Activated CD4-positive, alpha-beta T cell treated with anti-CD3 and anti-CD28 coated beads, Interleukin-2, amount 10 ng/mL, durations not matched to agents 24 days and 14 days (primary cell): ENCODE measurements around the gene WDR13. TPM values are rescaled to one million over a fixed set of nuclear protein-coding genes. Genes with fewer than 3 reads are reported as not detected.
"Not testable (repeated sequence)": the region's sequence is repeated elsewhere in the genome, so short reads cannot be mapped to it uniquely, and the experiment has no call there.

Experiments used
- DNase-seq: peaks from one replicate; pipeline ENCODE4 v3.0.0; 2022
- H3K27ac Mint-ChIP-seq: one replicate; pipeline ENCODE4 v1.8.0; 2022; ENCODE audit warnings: mild to moderate bottlenecking, mixed read lengths
- H3K27me3 Mint-ChIP-seq: one replicate; pipeline ENCODE4 v1.8.0; 2022; ENCODE audit warnings: mixed read lengths
- H3K36me3 Mint-ChIP-seq: one replicate; pipeline ENCODE4 v1.8.0; 2022; ENCODE audit warnings: low read depth, mild to moderate bottlenecking, mixed read lengths
- H3K4me1 Mint-ChIP-seq: one replicate; pipeline ENCODE4 v1.8.0; 2021; ENCODE audit warnings: mixed read lengths
- H3K4me3 Mint-ChIP-seq: one replicate; pipeline ENCODE4 v1.8.0; 2022; ENCODE audit warnings: mild to moderate bottlenecking, moderate library complexity, mixed read lengths
- H3K9me3 Mint-ChIP-seq: one replicate; pipeline ENCODE4 v1.8.0; 2021; ENCODE audit warnings: mixed read lengths
- intact Hi-C: fragments of 100-400 bp; cut with micrococcal nuclease; formaldehyde crosslinking; loops from one replicate; pipeline ENCODE4 v1.15.1; 2023
- total RNA-seq: library from RNA; stranded (reverse); gene quantifications from 2 replicates; pipeline ENCODE4 v1.2.3, GENCODE V29; 2022

WDR13 gene
- total RNA-seq = 43.8 and 44.9 TPM in 2 replicates

DNA sequence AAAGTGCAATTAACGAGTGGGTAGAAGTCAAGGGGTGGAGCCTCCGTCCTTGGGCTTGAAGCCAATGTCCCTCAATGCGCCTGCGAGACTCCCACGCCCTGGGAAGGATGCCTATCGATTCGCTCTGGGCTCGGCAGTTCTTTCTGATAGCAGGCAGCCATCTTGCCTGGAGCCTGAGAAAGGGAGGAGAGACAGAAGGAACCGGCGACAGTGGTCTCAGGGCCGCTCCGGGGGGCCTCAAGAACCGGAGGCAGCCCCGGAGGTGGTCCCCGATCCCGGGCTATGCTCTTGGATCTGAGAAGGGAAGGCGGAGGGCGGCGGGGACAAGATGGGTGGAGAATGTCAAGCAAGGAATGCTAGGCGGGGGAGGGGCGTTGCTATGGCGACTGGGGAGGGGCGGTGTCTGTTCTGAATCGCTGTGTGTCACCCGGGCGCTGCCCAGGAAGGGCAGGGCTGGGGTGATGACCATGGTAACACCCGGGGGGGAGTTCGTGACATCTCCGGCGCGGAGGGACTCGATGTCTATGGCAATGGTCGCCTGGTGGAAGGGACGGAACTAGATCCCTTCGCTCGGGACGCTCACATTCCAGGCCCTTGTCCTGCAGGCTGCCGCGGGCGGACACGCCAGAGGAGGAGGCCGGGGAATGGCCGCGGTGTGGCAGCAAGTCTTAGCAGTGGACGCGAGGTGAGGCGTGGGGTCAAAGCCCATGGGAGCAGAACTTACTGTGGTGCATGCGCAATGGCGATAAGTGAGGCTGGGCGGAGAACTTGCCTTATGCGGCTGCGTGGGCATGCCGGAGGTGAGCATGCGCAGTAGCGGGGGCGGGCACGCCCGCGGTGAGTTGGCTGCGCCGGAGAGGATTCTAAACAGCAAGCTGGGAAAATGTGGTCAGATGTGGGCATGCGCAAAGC, at the start of gene WDR13:
TSS of gene WDR13 (plus strand) at position 140 of the 912 bp plus-strand sequence. CDS start at position 645, 505 bp downstream.
- peak; percentile 97 for DNase-seq
- intact Hi-C loops = loop anchor here (1.0 kb wide), 2 partner anchors 23 to 122 kb away; partner anchors contain the start of gene RBM3

DNA sequence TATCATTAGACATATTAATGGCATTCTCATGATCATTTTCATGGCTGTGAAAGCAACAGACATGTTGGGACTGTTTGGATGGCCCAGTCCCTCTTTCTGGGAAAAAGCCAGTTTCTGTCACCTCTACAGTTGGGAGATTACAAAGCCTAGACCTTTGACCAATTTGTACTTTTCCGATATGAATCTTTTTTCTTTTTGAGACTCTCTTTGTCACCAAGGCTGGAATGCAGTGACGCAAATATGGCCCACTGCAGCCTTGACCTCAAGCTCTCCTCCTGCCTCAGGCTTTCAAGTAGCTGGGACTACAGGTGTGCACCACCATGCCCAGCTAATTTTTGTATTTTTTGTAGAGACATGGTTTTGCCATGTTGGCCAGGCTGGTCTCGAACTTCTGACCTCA, 48.4 kb upstream of the WDR13 start:
- no peak for DNase-seq
- intact Hi-C loops = no loop called here
- peaks cover 18% of the 10 kb centered on the region for H3K36me3 Mint-ChIP-seq
- H3K27me3 Mint-ChIP-seq = no peaks in the 10 kb centered on the region
- no peak overlapping the region for H3K4me3 Mint-ChIP-seq
- H3K9me3 Mint-ChIP-seq = no peaks in the 10 kb centered on the region
- H3K27ac Mint-ChIP-seq = no peak overlapping the region
- no peaks in the 10 kb centered on the region for H3K4me1 Mint-ChIP-seq

More for the DNA sequence above, at the start of gene WDR13:
- Mint-ChIP-seq H3K9me3 (peaks cover 3% of the 10 kb centered on the region), H3K4me3 (peak within 1 kb of the TSS; percentile 98), H3K4me1 (peaks cover 13% of the 10 kb centered on the region), H3K27me3 (peaks cover 2% of the 10 kb centered on the region), H3K27ac (peak within 1 kb of the TSS; percentile 100), H3K36me3 (peaks cover 12% of the 10 kb centered on the region)

DNA sequence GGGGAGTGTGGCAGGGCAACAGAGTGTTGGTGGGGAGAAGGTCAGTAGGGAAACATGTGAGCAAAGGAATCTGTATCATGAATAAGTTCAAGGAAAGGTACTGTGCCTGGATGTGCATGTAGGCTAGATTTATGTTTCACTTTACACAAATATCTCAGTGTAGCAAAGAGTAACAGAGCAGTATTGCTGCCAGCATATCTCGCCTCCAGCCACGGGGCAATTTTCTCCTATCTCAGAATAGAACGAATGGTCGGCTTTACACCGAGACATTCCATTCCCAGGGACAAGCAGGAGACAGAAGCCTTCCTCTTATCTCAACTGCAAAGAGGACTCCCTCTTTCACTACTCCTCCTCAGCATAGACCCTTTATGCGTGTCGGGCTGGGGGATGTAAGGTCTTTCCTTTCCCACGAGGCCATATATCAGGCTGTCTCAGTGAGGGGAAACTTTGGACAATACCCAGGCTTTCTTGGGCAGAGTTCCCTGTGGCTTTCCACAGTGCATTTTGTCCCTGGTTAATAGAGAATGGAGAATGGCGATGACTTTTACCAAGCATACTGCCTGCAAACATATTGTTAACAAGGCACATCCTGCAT, 41.5 kb upstream of the WDR13 start:
- H3K9me3 Mint-ChIP-seq, DNase-seq, H3K27me3 Mint-ChIP-seq, H3K27ac Mint-ChIP-seq, H3K4me1 Mint-ChIP-seq, H3K4me3 Mint-ChIP-seq, intact Hi-C loops: not testable (repeated sequence)
- peaks cover 29% of the 10 kb centered on the region for H3K36me3 Mint-ChIP-seq

DNA sequence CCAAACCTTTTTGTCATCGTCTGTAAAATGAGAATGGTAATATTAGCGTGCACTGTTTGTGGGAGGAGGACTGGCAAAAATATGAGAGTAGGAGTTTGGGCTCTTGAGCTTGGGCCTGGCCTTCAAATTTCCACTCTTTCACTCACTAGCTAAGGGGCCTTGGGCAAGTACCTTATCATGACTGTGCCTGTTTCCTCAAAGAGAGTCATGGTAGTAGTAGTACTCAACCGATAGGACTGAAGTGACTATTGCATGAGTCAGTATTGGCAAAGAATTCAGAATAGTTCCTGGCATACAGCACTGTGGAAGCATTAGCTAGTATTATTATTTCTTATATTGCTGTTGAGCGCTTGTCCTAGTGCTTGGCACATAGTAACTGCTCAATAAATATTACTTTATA, 39.0 kb upstream of the WDR13 start:
- no peak overlapping the region for H3K4me3 Mint-ChIP-seq
- H3K36me3 Mint-ChIP-seq = peaks cover 32% of the 10 kb centered on the region
- intact Hi-C loops = no loop called here
- H3K27ac Mint-ChIP-seq = peak overlapping the region; percentile 74
- H3K27me3 Mint-ChIP-seq = no peaks in the 10 kb centered on the region
- no peak for DNase-seq
- peaks cover 2% of the 10 kb centered on the region for H3K4me1 Mint-ChIP-seq
- no peaks in the 10 kb centered on the region for H3K9me3 Mint-ChIP-seq

DNA sequence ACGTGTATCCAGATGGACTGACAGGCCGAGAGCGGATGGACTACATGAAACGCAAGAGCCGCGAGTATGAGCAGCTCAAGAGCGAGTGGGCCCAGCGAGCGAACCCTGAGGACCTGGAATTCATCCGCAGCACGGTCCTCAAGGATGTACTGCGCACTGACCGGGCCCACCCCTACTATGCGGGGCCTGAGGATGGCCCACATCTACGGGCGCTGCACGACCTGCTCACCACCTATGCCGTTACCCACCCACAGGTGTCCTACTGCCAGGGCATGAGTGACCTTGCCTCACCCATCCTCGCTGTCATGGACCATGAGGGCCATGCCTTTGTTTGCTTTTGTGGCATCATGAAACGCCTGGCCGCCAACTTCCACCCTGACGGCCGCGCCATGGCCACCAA, 37.7 kb upstream of the WDR13 start:
- Mint-ChIP-seq H3K4me1 (peaks cover 2% of the 10 kb centered on the region), H3K4me3 (no peak overlapping the region), H3K27ac (no peak overlapping the region), H3K27me3 (no peaks in the 10 kb centered on the region), H3K9me3 (no peaks in the 10 kb centered on the region), H3K36me3 (peaks cover 34% of the 10 kb centered on the region)
- intact Hi-C loops = no loop called here
- no peak for DNase-seq

DNA sequence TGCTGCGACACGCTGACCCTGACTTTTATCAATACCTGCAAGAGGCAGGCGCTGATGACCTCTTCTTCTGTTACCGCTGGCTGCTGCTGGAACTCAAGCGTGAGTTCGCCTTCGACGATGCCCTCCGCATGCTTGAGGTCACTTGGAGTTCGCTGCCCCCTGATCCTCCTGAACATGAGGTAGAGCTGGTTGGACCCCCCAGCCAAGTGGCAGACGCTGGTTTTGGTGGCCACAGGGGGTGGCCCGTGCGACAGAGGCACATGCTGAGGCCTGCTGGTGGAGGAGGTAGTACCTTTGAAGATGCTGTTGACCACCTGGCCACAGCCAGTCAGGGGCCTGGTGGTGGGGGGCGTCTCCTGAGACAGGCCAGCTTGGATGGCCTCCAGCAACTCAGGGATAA, 37.2 kb upstream of the WDR13 start:
- Mint-ChIP-seq H3K27ac (no peak overlapping the region), H3K36me3 (peaks cover 31% of the 10 kb centered on the region), H3K27me3 (no peaks in the 10 kb centered on the region), H3K9me3 (no peaks in the 10 kb centered on the region), H3K4me3 (no peak overlapping the region), H3K4me1 (peaks cover 2% of the 10 kb centered on the region)
- no peak for DNase-seq
- intact Hi-C loops = no loop called here

DNA sequence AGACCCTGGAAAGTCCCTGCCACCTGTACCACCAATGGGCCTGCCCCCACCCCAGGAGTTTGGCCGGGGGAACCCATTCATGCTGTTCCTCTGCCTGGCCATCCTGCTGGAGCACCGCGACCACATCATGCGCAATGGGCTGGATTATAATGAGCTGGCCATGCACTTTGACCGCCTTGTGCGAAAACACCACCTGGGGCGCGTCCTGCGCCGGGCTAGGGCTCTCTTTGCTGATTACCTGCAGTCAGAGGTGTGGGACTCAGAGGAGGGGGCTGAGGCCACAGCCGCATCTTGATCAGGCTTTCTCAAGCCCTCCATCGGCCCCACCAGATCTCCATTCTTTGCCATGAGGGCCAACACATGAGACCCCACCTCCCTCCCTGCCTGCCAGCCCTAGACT, 36.6 kb upstream of the WDR13 start:
- no peaks in the 10 kb centered on the region for H3K27me3 Mint-ChIP-seq
- no peak overlapping the region for H3K4me3 Mint-ChIP-seq
- no peak overlapping the region for H3K27ac Mint-ChIP-seq
- no peaks in the 10 kb centered on the region for H3K9me3 Mint-ChIP-seq
- H3K36me3 Mint-ChIP-seq = peaks cover 28% of the 10 kb centered on the region
- intact Hi-C loops = no loop called here
- peaks cover 2% of the 10 kb centered on the region for H3K4me1 Mint-ChIP-seq
- DNase-seq = no peak

DNA sequence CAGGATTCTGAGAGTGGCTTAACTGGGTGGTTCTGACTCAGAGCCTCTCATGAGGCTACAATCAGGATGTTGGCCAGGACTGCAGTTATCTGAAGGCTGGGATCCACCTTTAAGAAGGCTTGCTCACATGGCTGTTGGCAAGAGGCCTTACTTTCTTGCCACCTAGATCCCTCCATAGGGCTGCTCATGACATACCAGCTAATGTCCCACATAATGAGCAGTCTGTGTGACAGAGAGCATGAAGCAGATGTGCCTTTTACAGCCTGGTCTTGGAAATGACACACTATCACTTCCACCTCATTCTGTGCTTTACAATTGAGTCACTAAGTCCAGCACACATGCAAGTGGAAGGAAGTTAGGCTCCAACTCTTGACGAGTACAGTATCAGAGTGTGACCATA, 27.3 kb upstream of the WDR13 start:
- H3K27ac Mint-ChIP-seq = peak overlapping the region; percentile 78
- H3K36me3 Mint-ChIP-seq = peaks cover 3% of the 10 kb centered on the region
- no peaks in the 10 kb centered on the region for H3K27me3 Mint-ChIP-seq
- intact Hi-C loops = no loop called here
- H3K4me1 Mint-ChIP-seq = peaks cover 8% of the 10 kb centered on the region
- no peaks in the 10 kb centered on the region for H3K9me3 Mint-ChIP-seq
- DNase-seq = peak; percentile 66
- H3K4me3 Mint-ChIP-seq = no peak overlapping the region

DNA sequence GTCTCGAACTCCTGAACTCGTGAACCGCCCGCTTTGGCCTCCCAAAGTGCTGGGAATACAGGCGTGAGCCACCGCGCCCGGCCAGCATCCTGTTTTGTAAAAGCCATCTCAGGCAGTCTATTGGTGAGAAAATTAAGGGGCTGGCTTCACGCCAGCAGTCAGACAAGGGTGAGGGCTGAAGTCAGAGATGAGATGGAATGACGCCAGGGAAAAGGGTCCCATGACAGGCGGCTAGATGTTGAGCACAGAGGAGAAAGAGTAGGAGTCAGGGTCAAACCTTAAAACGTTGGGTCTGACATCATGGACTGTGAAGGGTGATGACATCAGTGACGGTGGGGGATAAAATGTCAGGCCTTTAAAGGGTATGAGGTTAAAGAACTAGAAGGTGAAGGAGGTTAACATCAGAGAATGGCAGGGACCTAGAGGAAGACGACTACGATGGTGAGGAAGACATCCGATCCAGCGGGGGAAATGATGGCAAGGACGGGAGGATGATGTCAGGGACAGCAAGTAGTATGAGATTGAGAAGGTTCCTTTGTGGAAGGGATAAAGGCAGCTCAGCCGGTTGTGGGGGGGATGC, 23.5 kb upstream of the WDR13 start:
- Mint-ChIP-seq H3K36me3 (peaks cover 38% of the 10 kb centered on the region), H3K4me3 (peak overlapping the region; percentile 94), H3K4me1 (peaks cover 14% of the 10 kb centered on the region), H3K9me3 (no peaks in the 10 kb centered on the region), H3K27me3 (no peaks in the 10 kb centered on the region), H3K27ac (peak overlapping the region; percentile 100)
- intact Hi-C loops = loop anchor here (1.0 kb wide), 4 partner anchors 24 to 97 kb away; partner anchors contain the start of genes EBP, FTSJ1, TBC1D25 and WDR13
- DNase-seq = no peak

DNA sequence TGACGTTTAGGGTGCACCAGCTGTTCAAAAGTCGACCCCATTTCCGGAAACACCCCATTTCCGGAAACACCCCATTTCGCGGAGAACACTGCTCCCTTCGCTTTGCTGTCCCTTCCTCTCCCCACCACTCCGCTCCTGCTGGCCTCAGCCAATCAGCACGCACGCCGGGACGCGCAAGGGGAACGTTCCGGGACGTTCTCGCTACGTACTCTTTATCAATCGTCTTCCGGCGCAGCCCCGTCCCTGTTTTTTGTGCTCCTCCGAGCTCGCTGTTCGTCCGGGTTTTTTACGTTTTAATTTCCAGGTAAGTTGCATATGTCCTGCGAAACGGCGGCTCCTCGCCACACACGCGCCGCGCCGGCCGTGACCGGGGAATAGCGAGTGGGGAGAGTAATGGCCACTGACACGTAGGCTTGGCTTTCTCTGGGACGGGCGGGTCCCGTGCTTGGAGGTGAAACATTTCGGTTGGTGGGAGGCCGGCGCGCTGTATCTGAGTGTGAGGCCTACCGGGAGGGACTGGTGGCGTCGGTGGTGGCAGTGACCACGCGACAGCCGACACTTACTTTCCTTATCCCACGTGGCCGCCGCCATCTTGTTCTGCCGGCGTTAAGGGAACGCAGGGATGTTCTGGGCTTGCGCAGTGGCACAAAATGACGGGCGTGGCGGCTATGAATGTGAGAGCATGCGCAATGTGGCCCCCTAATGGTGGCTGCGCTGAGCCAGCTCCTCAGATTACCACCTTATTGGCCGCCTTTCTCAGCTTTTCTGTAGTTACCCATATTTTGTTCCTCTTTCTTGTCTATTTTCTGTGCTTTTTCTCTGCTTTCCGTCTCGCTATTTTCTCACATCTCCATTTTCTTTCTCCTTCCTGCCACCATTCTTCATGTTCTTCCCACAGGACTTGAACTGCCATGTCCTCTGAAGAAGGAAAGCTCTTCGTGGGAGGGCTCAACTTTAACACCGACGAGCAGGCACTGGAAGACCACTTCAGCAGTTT, 22.7 kb upstream of the WDR13 start, which contains the start of gene RBM3:
TSS of gene RBM3 (plus strand) at position 215 of the 997 bp plus-strand sequence. CDS start at position 912, 697 bp downstream.
- Mint-ChIP-seq H3K9me3 (no peaks in the 10 kb centered on the region), H3K27me3 (no peaks in the 10 kb centered on the region), H3K4me1 (peaks cover 14% of the 10 kb centered on the region), H3K27ac (peak within 1 kb of the TSS; percentile 100), H3K4me3 (peak within 1 kb of the TSS; percentile 94), H3K36me3 (peaks cover 44% of the 10 kb centered on the region)
- intact Hi-C loops = loop anchor here (1.0 kb wide), 4 partner anchors 23 to 98 kb away; partner anchors contain the start of genes EBP, FTSJ1, TBC1D25 and WDR13
- DNase-seq = peak; percentile 97

DNA sequence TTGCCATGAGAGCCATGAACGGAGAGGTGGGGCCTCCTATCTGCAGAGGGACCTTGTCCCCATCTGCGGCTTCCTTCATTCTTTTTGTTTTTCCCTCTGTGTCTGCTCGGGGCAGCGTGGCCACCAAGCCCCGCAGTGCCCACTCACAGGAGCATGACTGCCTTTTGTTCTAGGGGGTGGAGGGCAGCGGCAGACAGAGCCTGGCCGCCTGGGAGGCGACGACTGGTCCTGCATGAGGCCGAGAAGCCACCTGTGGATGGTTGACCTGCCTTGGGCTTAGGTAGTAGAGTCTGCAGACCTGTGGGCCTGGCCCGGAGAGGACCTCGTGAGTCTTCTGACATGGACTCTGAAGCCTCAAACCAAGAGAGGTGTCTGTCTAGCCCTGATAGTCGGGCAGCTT, 21.6 kb upstream of the WDR13 start:
- H3K27ac Mint-ChIP-seq = peak overlapping the region; percentile 100
- H3K27me3 Mint-ChIP-seq = no peaks in the 10 kb centered on the region
- H3K9me3 Mint-ChIP-seq = no peaks in the 10 kb centered on the region
- H3K4me3 Mint-ChIP-seq = peak overlapping the region; percentile 94
- no peak for DNase-seq
- intact Hi-C loops = no loop called here
- peaks cover 11% of the 10 kb centered on the region for H3K4me1 Mint-ChIP-seq
- peaks cover 48% of the 10 kb centered on the region for H3K36me3 Mint-ChIP-seq

DNA sequence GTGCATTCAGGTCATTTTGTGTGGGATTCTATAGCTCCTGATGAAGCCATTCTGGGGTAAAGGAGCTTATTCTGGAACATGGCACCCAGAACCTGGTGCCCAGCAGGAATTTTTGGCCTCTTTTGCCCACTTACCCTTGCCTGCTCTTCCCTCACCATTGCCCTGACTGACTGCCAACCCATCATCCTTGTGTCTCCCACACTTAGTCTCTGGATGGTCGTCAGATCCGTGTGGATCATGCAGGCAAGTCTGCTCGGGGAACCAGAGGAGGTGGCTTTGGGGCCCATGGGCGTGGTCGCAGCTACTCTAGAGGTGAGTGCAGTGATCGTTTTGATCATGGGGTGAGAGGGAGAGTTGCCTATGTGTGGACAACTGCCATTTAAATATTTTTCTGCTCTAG, 21.2 kb upstream of the WDR13 start:
- Mint-ChIP-seq H3K27me3 (no peaks in the 10 kb centered on the region), H3K9me3 (no peaks in the 10 kb centered on the region), H3K4me3 (peak overlapping the region; percentile 94), H3K27ac (peak overlapping the region; percentile 100), H3K36me3 (peaks cover 48% of the 10 kb centered on the region), H3K4me1 (peaks cover 11% of the 10 kb centered on the region)
- intact Hi-C loops = no loop called here
- no peak for DNase-seq

DNA sequence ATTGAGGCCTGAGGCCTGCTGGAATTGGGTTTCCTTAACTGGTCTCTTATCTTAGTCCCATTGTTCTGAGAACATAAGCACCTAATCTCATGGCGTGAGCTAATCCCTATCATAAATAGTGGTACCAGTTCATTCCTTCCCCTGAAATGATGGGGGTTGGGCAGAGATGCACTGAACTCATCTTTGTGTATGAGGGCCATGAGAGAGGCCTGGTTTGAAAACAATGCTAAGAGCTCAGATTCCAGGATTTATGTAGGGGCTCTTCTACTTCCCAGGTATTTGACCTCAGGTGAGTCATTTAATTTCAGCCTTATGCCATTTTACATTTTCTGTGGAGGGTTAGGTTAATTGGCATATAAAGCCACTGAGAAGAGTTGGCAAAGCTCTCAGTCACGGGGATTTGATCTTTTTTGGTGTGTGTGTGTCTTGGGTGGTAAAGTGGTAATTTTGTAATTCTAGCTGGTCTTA, 18.6 kb upstream of the WDR13 start:
- Mint-ChIP-seq H3K9me3 (no peaks in the 10 kb centered on the region), H3K27me3 (no peaks in the 10 kb centered on the region), H3K36me3 (peaks cover 48% of the 10 kb centered on the region), H3K4me3 (no peak overlapping the region), H3K4me1 (peaks cover 8% of the 10 kb centered on the region), H3K27ac (no peak overlapping the region)
- intact Hi-C loops = no loop called here
- no peak for DNase-seq
